ENCODE measurements around the gene MRPS34.

DNA sequence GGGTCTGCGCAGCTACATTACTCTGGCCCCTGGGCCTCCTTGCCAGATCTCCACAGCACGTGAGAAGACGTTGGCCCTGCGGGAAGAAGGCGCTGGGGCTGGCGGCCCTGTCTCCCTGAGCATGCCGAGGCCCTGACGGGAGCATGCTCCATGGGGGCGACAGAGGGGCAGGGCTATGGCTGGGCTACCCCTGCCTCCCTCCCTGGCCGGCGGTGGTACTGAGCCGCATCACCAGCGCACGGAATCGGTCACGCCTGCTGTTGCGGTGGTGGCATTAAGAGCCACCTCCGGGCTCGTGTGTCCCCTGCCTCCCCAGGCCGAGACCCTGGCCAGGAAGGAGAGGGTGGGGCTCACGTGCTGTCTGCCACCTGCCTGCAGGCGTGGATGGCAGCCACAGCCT, 38.8 kb downstream of the MRPS34 start:
- TF ChIP-seq, protein P1, sequence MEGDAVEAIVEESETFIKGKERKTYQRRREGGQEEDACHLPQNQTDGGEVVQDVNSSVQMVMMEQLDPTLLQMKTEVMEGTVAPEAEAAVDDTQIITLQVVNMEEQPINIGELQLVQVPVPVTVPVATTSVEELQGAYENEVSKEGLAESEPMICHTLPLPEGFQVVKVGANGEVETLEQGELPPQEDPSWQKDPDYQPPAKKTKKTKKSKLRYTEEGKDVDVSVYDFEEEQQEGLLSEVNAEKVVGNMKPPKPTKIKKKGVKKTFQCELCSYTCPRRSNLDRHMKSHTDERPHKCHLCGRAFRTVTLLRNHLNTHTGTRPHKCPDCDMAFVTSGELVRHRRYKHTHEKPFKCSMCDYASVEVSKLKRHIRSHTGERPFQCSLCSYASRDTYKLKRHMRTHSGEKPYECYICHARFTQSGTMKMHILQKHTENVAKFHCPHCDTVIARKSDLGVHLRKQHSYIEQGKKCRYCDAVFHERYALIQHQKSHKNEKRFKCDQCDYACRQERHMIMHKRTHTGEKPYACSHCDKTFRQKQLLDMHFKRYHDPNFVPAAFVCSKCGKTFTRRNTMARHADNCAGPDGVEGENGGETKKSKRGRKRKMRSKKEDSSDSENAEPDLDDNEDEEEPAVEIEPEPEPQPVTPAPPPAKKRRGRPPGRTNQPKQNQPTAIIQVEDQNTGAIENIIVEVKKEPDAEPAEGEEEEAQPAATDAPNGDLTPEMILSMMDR (IDR thresholded peaks at IDR 0.05) = no peak
- TF ChIP-seq POLR2A (IDR thresholded peaks at IDR 0.05) (no peak), POLR2AphosphoS5 (IDR thresholded peaks at IDR 0.05) (no peak)
